ENCODE results near the gene ZNF569.
"Not testable (repeated sequence)": the region's sequence is repeated elsewhere in the genome, so short reads cannot be mapped to it uniquely, and the experiment has no call there.

Gene ZNF569

DNA sequence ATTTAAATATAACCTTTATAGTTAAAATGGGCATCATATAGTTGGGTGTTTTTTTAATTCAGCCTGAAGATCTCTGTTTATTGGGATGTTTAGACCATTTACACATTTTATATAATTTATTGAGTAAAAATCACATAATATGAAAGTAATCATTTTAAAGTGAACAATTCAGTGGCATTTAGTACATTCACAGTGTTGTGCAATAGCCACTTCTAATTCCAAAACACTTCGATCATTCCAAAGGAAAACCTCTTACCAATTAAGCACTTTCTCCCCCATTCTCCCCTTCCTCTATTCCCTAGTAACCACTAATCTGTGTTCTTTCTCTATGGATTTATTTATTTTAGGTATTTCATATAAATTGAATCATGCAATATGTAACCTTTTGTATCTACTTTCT lies 66.2 kb downstream of the ZNF569 start:
- no peak overlapping the region for H3K4me3 ChIP-seq (replicated peaks; ENCODE audit: low read depth, low read length)
- no peak for TF ChIP-seq CTCF (IDR thresholded peaks at IDR 0.05; ENCODE audit: low read length, missing control alignments)
- DNase-seq (ENCODE audit: low read depth): no peak

GRCh38 chr19:37391399-37391798 lies 75.8 kb downstream of the ZNF569 start:
- not testable (repeated sequence) for DNase-seq (ENCODE audit: low read depth); H3K4me3 ChIP-seq (replicated peaks; ENCODE audit: low read depth, low read length)

DNA sequence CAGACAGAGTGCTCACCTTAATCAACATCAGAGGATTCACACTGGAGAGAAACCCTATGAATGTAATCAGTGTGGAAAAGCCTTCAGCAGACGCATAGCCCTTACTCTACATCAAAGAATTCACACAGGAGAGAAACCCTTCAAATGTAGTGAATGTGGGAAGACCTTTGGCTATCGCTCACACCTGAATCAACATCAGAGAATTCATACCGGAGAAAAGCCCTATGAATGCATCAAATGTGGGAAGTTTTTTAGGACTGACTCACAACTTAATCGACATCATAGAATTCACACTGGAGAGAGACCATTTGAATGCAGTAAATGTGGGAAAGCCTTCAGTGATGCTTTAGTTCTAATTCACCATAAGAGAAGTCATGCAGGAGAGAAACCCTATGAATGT lies 78.0 kb downstream of the ZNF569 start:
- TF ChIP-seq CTCF (IDR thresholded peaks at IDR 0.05; ENCODE audit: low read length, missing control alignments): no peak
- no peak overlapping the region for H3K4me3 ChIP-seq (replicated peaks; ENCODE audit: low read depth, low read length)
- no peak for DNase-seq (ENCODE audit: low read depth)

- TF ChIP-seq CTCF (IDR thresholded peaks at IDR 0.05; ENCODE audit: low read length, missing control alignments): no peak
- peak within 1 kb of the TSS; percentile 69 for H3K4me3 ChIP-seq (replicated peaks; ENCODE audit: low read depth, low read length)
- DNase-seq (ENCODE audit: low read depth): peak; percentile 98
Measured at GRCh38 chr19:37370880-37371661, 96.2 kb downstream of the ZNF569 start, which contains the start of gene ZNF527. TSS of gene ZNF527 (plus strand) at chr19:37371099. CDS start at chr19:37374199, 3,100 bp downstream.

GRCh38 chr19:37370386-37370879 lies 96.8 kb downstream of the ZNF569 start:
- not testable (repeated sequence) for DNase-seq (ENCODE audit: low read depth)
- H3K4me3 ChIP-seq (replicated peaks; ENCODE audit: low read depth, low read length): peak overlapping the region; percentile 69

DNA sequence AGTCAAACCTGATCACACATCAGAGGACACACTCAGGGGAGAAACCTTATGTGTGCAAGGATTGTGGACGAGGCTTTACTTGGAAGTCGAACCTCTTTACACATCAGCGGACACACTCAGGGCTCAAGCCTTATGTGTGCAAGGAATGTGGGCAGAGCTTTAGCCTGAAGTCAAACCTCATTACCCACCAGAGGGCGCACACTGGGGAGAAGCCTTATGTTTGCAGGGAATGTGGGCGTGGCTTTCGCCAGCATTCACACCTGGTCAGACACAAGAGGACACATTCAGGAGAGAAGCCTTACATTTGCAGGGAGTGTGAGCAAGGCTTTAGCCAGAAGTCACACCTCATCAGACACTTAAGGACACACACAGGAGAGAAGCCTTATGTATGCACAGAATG lies 104.5 kb downstream of the ZNF569 start:
- peak; percentile 20 for TF ChIP-seq CTCF (IDR thresholded peaks at IDR 0.05; ENCODE audit: low read length, missing control alignments)
- H3K4me3 ChIP-seq (replicated peaks; ENCODE audit: low read depth, low read length): no peak overlapping the region
- peak; percentile 10 for DNase-seq (ENCODE audit: low read depth)

GRCh38 chr19:37361994-37362393 lies 105.2 kb downstream of the ZNF569 start:
- TF ChIP-seq CTCF (IDR thresholded peaks at IDR 0.05; ENCODE audit: low read length, missing control alignments): no peak
- DNase-seq (ENCODE audit: low read depth): peak; percentile 42

More at GRCh38 chr19:37361994-37362393, 105.2 kb downstream of the ZNF569 start:
- no peak overlapping the region for H3K4me3 ChIP-seq (replicated peaks; ENCODE audit: low read depth, low read length)

Measured in fibroblast of pulmonary artery (primary cell).